BJ (cell line): ENCODE results near the gene TXNRD2. TPM values are rescaled to one million over a fixed set of nuclear protein-coding genes. Genes with fewer than 3 reads are reported as not detected.
A peak's percentile ranks its signal among the peaks of the same experiment; 100 is the strongest.

Experiments
- CTCF ChIA-PET: fragments of 350-600 bp; formaldehyde crosslinking; extraction: SDS; loops from one replicate; lab custom pipeline; 2021; ENCODE audit warnings: antibody characterized with exemption, inconsistent platforms; lab: Yijun Ruan, JAX
- POLR2A ChIA-PET: fragments of 300-600 bp; sonication (Branson Sonifier 250); formaldehyde crosslinking; extraction: SDS; loops from one replicate; lab custom pipeline; 2021; ENCODE audit warnings: antibody characterized with exemption; lab: Charles Lee
- DNase-seq: peaks from one replicate; pipeline ENCODE4 v3.0.0-alpha.2; 2011; ENCODE audit warnings: low read depth
- H3K27me3 ChIP-seq: 2 replicates; pipeline ENCODE4 v1.6.0; 2011; ENCODE audit warnings: low read length; ENCODE audit not compliant: control insufficient read depth, insufficient read depth
- H3K36me3 ChIP-seq: 2 replicates; pipeline ENCODE4 v1.5.1; 2011; ENCODE audit warnings: low read length; ENCODE audit not compliant: control insufficient read depth, insufficient read depth
- H3K4me3 ChIP-seq: 2 replicates; pipeline ENCODE4 v1.5.1; 2011; ENCODE audit warnings: low read depth, mild to moderate bottlenecking, control low read depth, low read length
- CTCF ChIP-seq: IDR thresholded peaks from 2 replicates; pipeline ENCODE4 v1.5.1; 2011; ENCODE audit warnings: low read depth, mild to moderate bottlenecking, control low read depth, inconsistent platforms, low read length, moderate library complexity; ENCODE audit not compliant: insufficient read depth
- polyA plus RNA-seq: library from polyadenylated mRNA; depleted of rRNA; stranded (reverse); fragments of >200 nt; gene quantifications from 2 replicates; pipeline ENCODE4 v1.2.3, GENCODE V29; 2011

The TXNRD2 gene
- polyA plus RNA-seq, 1 experiment: 28.5 TPM

GRCh38 chr22:19915287-19915954 is 26.2 kb downstream of the TXNRD2 start:
- Histone ChIP-seq H3K36me3 (peaks cover 46% of the 10 kb centered on the region), H3K27me3 (no peaks in the 10 kb centered on the region), H3K4me3 (no peak overlapping the region)
- DNase-seq: no peak
- CTCF ChIA-PET: interaction anchor here (1.3 to 11.1 kb wide), 2 partner anchors 33 to 184 kb away, joined by 4 to 277 read pairs; no protein-coding TSS in a partner anchor
- POLR2A ChIA-PET: no interaction called here
- no peak for TF ChIP-seq CTCF

GRCh38 chr22:19914201-19914943 is 27.2 kb downstream of the TXNRD2 start:
- Histone ChIP-seq H3K4me3 (no peak overlapping the region), H3K36me3 (peaks cover 44% of the 10 kb centered on the region), H3K27me3 (no peaks in the 10 kb centered on the region)
- ChIA-PET CTCF (interaction anchor here (1.2 to 11.1 kb wide), 5 partner anchors 12 to 234 kb away, joined by 3 to 277 read pairs (median 3); no protein-coding TSS in a partner anchor), POLR2A (no interaction called here)
- no peak for DNase-seq
- no peak for TF ChIP-seq CTCF

GRCh38 chr22:19913337-19913936 is 28.2 kb downstream of the TXNRD2 start:
- DNase-seq: no peak
- TF ChIP-seq CTCF: no peak
- H3K27me3 ChIP-seq: no peaks in the 10 kb centered on the region
- H3K4me3 ChIP-seq: no peak overlapping the region
- CTCF ChIA-PET: interaction anchor here (0.6 to 11.1 kb wide), 11 partner anchors 11 to 233 kb away, joined by 3 to 277 read pairs (median 3); partner anchors contain the start of gene GP1BB
- peaks cover 40% of the 10 kb centered on the region for H3K36me3 ChIP-seq
- POLR2A ChIA-PET: no interaction called here

- TF ChIP-seq CTCF: peak; percentile 10; the same call in 1 of the 2 replicates
- Histone ChIP-seq H3K36me3 (peaks cover 34% of the 10 kb centered on the region), H3K4me3 (no peak overlapping the region), H3K27me3 (no peaks in the 10 kb centered on the region)
- DNase-seq: no peak
- ChIA-PET POLR2A (no interaction called here), CTCF (interaction anchor here (0.8 to 11.1 kb wide), 6 partner anchors 11 to 189 kb away, joined by 3 to 277 read pairs (median 5); partner anchors contain the start of gene GP1BB)
Observed at GRCh38 chr22:19912271-19912999, 29.2 kb downstream of the TXNRD2 start.
